Neutrophil (primary cell): ENCODE results near the gene NHEJ1.

ENCODE experiments used
- H3K27ac ChIP-seq: fragments of 200-600 bp; sonication (generic); 2 replicates; pipeline ENCODE4 v1.5.1; 2016; ENCODE audit warnings: mild to moderate bottlenecking, moderate library complexity
- H3K27me3 ChIP-seq: fragments of 200-600 bp; sonication (generic); 2 replicates; pipeline ENCODE4 v1.6.0; 2016; ENCODE audit warnings: mild to moderate bottlenecking
- H3K36me3 ChIP-seq: fragments of 200-600 bp; sonication (generic); 2 replicates; pipeline ENCODE4 v1.5.1; 2017
- H3K4me1 ChIP-seq, 2 experiments: fragments of 200-600 bp in 1 of 2; sonication (generic) in 1 of 2; 1 replicate in 1 of 2; 2 replicates in 1 of 2; pipeline versions ENCODE4 v1.5.1 to v1.6.1; 2013 to 2016; ENCODE audit warnings: low read depth in 1 of 2, low read length in 1 of 2, mild to moderate bottlenecking in 1 of 2, moderate library complexity in 1 of 2; ENCODE audit not compliant: control insufficient read depth in 1 of 2, insufficient read depth in 1 of 2
- H3K4me3 ChIP-seq, 2 experiments: fragments of 200-600 bp in 1 of 2; sonication (generic) in 1 of 2; 1 replicate in 1 of 2; 2 replicates in 1 of 2; pipeline ENCODE4 v1.5.1; 2013 to 2016; ENCODE audit warnings: low read depth in 1 of 2, low read length in 1 of 2, mild to moderate bottlenecking in 1 of 2, moderate library complexity in 1 of 2
- H3K9me3 ChIP-seq: fragments of 200-600 bp; sonication (generic); 2 replicates; pipeline ENCODE4 v1.5.1; 2016
- TF ChIP-seq, protein P1 (sequence below): fragments of 200-600 bp; sonication (generic); IDR thresholded peaks from 2 replicates; pipeline ENCODE4 v1.5.1; 2016; ENCODE audit warnings: antibody characterized with exemption

Gene NHEJ1

GRCh38 chr2:219178377-219179175 lies 18.0 kb upstream of the NHEJ1 start:
- no peaks in the 10 kb centered on the region for H3K27me3 ChIP-seq
- peak overlapping the region; percentile 84 to 95 for H3K4me3 ChIP-seq
- TF ChIP-seq, protein P1, sequence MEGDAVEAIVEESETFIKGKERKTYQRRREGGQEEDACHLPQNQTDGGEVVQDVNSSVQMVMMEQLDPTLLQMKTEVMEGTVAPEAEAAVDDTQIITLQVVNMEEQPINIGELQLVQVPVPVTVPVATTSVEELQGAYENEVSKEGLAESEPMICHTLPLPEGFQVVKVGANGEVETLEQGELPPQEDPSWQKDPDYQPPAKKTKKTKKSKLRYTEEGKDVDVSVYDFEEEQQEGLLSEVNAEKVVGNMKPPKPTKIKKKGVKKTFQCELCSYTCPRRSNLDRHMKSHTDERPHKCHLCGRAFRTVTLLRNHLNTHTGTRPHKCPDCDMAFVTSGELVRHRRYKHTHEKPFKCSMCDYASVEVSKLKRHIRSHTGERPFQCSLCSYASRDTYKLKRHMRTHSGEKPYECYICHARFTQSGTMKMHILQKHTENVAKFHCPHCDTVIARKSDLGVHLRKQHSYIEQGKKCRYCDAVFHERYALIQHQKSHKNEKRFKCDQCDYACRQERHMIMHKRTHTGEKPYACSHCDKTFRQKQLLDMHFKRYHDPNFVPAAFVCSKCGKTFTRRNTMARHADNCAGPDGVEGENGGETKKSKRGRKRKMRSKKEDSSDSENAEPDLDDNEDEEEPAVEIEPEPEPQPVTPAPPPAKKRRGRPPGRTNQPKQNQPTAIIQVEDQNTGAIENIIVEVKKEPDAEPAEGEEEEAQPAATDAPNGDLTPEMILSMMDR = no peak
- H3K27ac ChIP-seq = peak overlapping the region; percentile 100
- H3K4me1 ChIP-seq = peaks cover 69 to 80% of the 10 kb centered on the region in 2 experiments
- H3K36me3 ChIP-seq = peaks cover 63% of the 10 kb centered on the region
- H3K9me3 ChIP-seq = no peaks in the 10 kb centered on the region

DNA sequence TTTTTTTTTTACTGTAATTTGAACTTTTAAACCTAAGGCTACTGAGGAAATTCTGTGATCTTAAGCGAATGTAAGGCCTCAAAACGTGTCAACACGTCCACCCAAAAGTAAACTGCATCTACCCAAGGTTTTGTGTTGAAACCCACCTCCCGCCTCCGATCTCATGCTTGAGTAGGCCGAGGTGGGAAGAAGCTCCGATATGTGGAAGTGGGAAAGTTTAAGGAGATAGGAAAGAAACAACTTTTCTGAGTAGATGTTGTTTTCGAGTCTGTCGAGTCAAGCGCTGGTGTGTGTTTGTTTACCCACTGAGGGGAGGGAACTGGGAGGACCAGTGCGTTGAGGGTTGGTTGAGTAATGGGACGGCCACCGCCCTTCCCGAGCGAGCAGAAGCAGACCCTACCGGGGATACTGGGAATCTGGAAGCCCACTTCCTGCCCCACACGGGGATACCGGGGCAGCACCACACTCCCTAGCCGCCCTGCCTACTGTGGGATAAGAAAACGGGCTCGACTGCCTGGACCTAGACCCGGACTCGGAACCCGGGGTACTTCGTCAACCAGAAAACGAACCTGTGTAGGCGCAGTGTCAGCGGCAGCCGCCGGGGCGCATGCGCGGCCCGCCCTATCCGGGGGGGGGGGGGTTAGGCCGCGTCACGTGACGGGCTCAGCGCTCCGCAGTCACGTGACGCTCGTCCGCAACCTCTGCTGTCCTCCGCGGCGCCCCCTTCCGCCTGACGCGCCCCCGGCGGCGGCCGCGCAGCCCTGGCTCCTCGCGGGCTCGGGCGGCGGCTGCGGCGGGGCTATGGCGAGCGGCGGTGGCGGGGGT lies 17.1 kb upstream of the NHEJ1 start, which contains the start of gene RETREG2:
TSS of gene RETREG2 (plus strand) at position 724 of the 825 bp plus-strand sequence. CDS start at position 802, 78 bp downstream.
- H3K9me3 ChIP-seq = no peaks in the 10 kb centered on the region
- peak within 1 kb of the TSS; percentile 84 to 95 for H3K4me3 ChIP-seq
- TF ChIP-seq, protein P1 = peak; percentile 80
- no peaks in the 10 kb centered on the region for H3K27me3 ChIP-seq
- peak within 1 kb of the TSS; percentile 100 for H3K27ac ChIP-seq
- H3K4me1 ChIP-seq = peaks cover 61 to 72% of the 10 kb centered on the region in 2 experiments
- peaks cover 63% of the 10 kb centered on the region for H3K36me3 ChIP-seq

- H3K27ac ChIP-seq = peak within 1 kb of the TSS; percentile 100
- no peaks in the 10 kb centered on the region for H3K9me3 ChIP-seq
- TF ChIP-seq, protein P1 = no peak
- peaks cover 53 to 64% of the 10 kb centered on the region in 2 experiments for H3K4me1 ChIP-seq
- H3K36me3 ChIP-seq = peaks cover 63% of the 10 kb centered on the region
- no peaks in the 10 kb centered on the region for H3K27me3 ChIP-seq
- peak within 1 kb of the TSS; percentile 84 to 95 for H3K4me3 ChIP-seq
Measured at GRCh38 chr2:219176818-219177551, 16.4 kb upstream of the NHEJ1 start, which contains the start of gene CNPPD1. CNPPD1 (minus strand) TSS chr2:219176925; CDS start chr2:219176828, 97 bp downstream.

DNA sequence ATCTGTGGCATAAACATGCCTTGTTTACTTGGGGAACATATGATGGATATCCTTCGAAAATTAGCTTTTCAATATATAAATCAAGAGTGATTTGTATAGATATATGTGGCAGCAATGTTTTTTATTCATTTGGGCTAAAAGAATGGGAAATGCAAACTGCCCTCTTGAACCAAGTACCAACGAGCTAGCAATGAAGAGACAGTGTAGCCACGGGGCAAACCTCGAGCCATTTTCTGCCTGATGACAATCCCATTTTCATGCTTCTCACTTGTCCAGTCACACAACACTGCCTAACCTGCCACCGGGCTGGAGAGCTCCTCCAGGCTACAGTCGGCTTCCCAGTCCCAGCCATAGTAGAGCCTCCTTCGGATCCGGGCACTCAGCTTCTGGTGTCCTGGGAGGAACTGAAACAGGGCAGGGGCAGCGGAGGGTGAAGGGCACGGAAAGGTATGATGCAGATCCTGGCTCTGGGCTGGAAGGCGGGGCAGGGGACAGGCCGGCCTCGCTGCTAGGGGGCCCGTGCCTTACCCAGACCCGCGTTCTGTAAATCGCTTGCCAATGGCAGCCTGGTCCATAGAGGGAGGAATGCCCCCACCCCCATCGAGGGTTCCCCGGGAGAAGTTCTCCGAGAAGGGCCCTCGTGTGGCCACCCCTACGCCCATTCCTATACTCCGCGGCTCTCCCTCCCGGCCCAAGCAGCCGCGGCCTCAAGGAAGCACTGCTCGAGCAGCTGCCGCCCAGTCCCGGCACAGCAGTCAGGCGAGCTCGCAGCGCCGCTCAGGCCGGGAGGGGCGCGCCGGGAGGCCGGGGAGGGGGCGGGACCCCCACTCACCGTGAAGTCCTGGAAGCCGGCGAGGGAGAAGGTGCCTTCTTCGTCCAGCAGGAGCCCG lies 15.6 kb upstream of the NHEJ1 start:
- TF ChIP-seq, protein P1 = no peak
- no peaks in the 10 kb centered on the region for H3K9me3 ChIP-seq
- peak overlapping the region; percentile 84 to 95 for H3K4me3 ChIP-seq
- H3K4me1 ChIP-seq = peaks cover 45 to 56% of the 10 kb centered on the region in 2 experiments
- H3K27ac ChIP-seq = peak overlapping the region; percentile 100
- H3K36me3 ChIP-seq = peaks cover 56% of the 10 kb centered on the region
- H3K27me3 ChIP-seq = no peaks in the 10 kb centered on the region
